Activated T-cell treated with anti-CD3 and anti-CD28 coated beads, Interleukin-2, amount 50 U/mL, for 24 hours (primary cell): ENCODE data around the gene POLR3C.

Experiments used
- DNase-seq: peaks from one replicate; pipeline ENCODE4 v3.0.0-alpha.2; 2020
- H3K27ac Mint-ChIP-seq: 2 replicates; pipeline ENCODE4 v1.8.0; 2020; ENCODE audit warnings: mild to moderate bottlenecking, mixed read lengths
- H3K27me3 Mint-ChIP-seq: 2 replicates; pipeline ENCODE4 v1.8.0; 2020; ENCODE audit warnings: mixed read lengths
- H3K36me3 Mint-ChIP-seq: 2 replicates; pipeline ENCODE4 v1.8.0; 2020; ENCODE audit warnings: low read depth, mixed read lengths
- H3K4me1 Mint-ChIP-seq: 2 replicates; pipeline ENCODE4 v1.8.0; 2020; ENCODE audit warnings: low read depth, mixed read lengths
- H3K4me3 Mint-ChIP-seq: 2 replicates; pipeline ENCODE4 v1.8.0; 2020; ENCODE audit warnings: mild to moderate bottlenecking, moderate library complexity, mixed read lengths
- H3K9me3 Mint-ChIP-seq: 2 replicates; pipeline ENCODE4 v1.8.0; 2020; ENCODE audit warnings: mixed read lengths

The POLR3C gene

GRCh38 chr1:145871994-145872924 is 48.3 kb downstream of the POLR3C start:
- Mint-ChIP-seq H3K9me3 (no peaks in the 10 kb centered on the region), H3K36me3 (no peaks in the 10 kb centered on the region), H3K4me3 (peak overlapping the region; percentile 68), H3K4me1 (peaks cover 17% of the 10 kb centered on the region), H3K27ac (peak overlapping the region; percentile 69), H3K27me3 (peaks cover 9% of the 10 kb centered on the region)
- DNase-seq: peak; percentile 69

GRCh38 chr1:145874646-145875045 is 50.6 kb downstream of the POLR3C start:
- Mint-ChIP-seq H3K4me1 (peaks cover 17% of the 10 kb centered on the region), H3K36me3 (no peaks in the 10 kb centered on the region), H3K9me3 (no peaks in the 10 kb centered on the region), H3K4me3 (no peak overlapping the region), H3K27ac (no peak overlapping the region), H3K27me3 (peaks cover 9% of the 10 kb centered on the region)
- no peak for DNase-seq

- Mint-ChIP-seq H3K36me3 (no peaks in the 10 kb centered on the region), H3K9me3 (no peaks in the 10 kb centered on the region), H3K27me3 (peaks cover 5% of the 10 kb centered on the region), H3K4me3 (no peak overlapping the region), H3K27ac (no peak overlapping the region), H3K4me1 (peaks cover under 1% of the 10 kb centered on the region)
- DNase-seq: no peak
Measured at GRCh38 chr1:145877923-145878486, 54.0 kb downstream of the POLR3C start.

GRCh38 chr1:145878724-145879123 is 54.7 kb downstream of the POLR3C start:
- H3K4me3 Mint-ChIP-seq: no peak overlapping the region
- peaks cover 8% of the 10 kb centered on the region for H3K27me3 Mint-ChIP-seq
- H3K9me3 Mint-ChIP-seq: no peaks in the 10 kb centered on the region
- no peak overlapping the region for H3K27ac Mint-ChIP-seq
- H3K36me3 Mint-ChIP-seq: no peaks in the 10 kb centered on the region
- no peaks in the 10 kb centered on the region for H3K4me1 Mint-ChIP-seq
- no peak for DNase-seq

- H3K9me3 Mint-ChIP-seq: no peaks in the 10 kb centered on the region
- no peaks in the 10 kb centered on the region for H3K36me3 Mint-ChIP-seq
- H3K4me1 Mint-ChIP-seq: peaks cover 3% of the 10 kb centered on the region
- DNase-seq: no peak
- H3K4me3 Mint-ChIP-seq: no peak overlapping the region
- no peak overlapping the region for H3K27ac Mint-ChIP-seq
- H3K27me3 Mint-ChIP-seq: peaks cover 19% of the 10 kb centered on the region
Measured at GRCh38 chr1:145879775-145880174, 55.8 kb downstream of the POLR3C start.

GRCh38 chr1:145884675-145885074 is 60.7 kb downstream of the POLR3C start:
- no peaks in the 10 kb centered on the region for H3K9me3 Mint-ChIP-seq

GRCh38 chr1:145885738-145886287 is 61.8 kb downstream of the POLR3C start, which contains the start of gene ANKRD35:
Gene ANKRD35, minus strand, starts transcription at chr1:145885866. Its CDS starts 108 bp downstream, at chr1:145885758.
- Mint-ChIP-seq H3K9me3 (no peaks in the 10 kb centered on the region), H3K4me3 (peak within 1 kb of the TSS; percentile 83), H3K4me1 (peaks cover 20% of the 10 kb centered on the region), H3K27ac (no peak within 1 kb of the TSS), H3K27me3 (peaks cover 25% of the 10 kb centered on the region), H3K36me3 (no peaks in the 10 kb centered on the region)
- DNase-seq: peak; percentile 94

More at GRCh38 chr1:145884675-145885074, 60.7 kb downstream of the POLR3C start:
- no peak overlapping the region for H3K27ac Mint-ChIP-seq
- peak overlapping the region; percentile 83 for H3K4me3 Mint-ChIP-seq
- DNase-seq: no peak
- peaks cover 25% of the 10 kb centered on the region for H3K27me3 Mint-ChIP-seq
- peaks cover 20% of the 10 kb centered on the region for H3K4me1 Mint-ChIP-seq
- no peaks in the 10 kb centered on the region for H3K36me3 Mint-ChIP-seq

- no peak overlapping the region for H3K27ac Mint-ChIP-seq
Measured at GRCh38 chr1:145886390-145886789, 62.4 kb downstream of the POLR3C start.

GRCh38 chr1:145886816-145887215 is 62.8 kb downstream of the POLR3C start:
- Mint-ChIP-seq H3K27ac (no peak overlapping the region), H3K4me3 (peak overlapping the region; percentile 55), H3K4me1 (peaks cover 20% of the 10 kb centered on the region), H3K9me3 (no peaks in the 10 kb centered on the region), H3K27me3 (peaks cover 25% of the 10 kb centered on the region), H3K36me3 (no peaks in the 10 kb centered on the region)
- no peak for DNase-seq

More at GRCh38 chr1:145886390-145886789, 62.4 kb downstream of the POLR3C start:
- H3K4me1 Mint-ChIP-seq: peaks cover 20% of the 10 kb centered on the region
- no peaks in the 10 kb centered on the region for H3K9me3 Mint-ChIP-seq
- no peak for DNase-seq
- H3K36me3 Mint-ChIP-seq: no peaks in the 10 kb centered on the region
- peak overlapping the region; percentile 83 for H3K4me3 Mint-ChIP-seq
- H3K27me3 Mint-ChIP-seq: peaks cover 25% of the 10 kb centered on the region

- Mint-ChIP-seq H3K4me3 (no peak overlapping the region), H3K27ac (no peak overlapping the region), H3K27me3 (peaks cover 24% of the 10 kb centered on the region), H3K9me3 (no peaks in the 10 kb centered on the region), H3K36me3 (no peaks in the 10 kb centered on the region), H3K4me1 (peaks cover 20% of the 10 kb centered on the region)
- DNase-seq: no peak
Measured at GRCh38 chr1:145887631-145888030, 63.6 kb downstream of the POLR3C start.

- H3K27ac Mint-ChIP-seq: no peak overlapping the region
- H3K27me3 Mint-ChIP-seq: peaks cover 7% of the 10 kb centered on the region
- no peak for DNase-seq
- H3K4me3 Mint-ChIP-seq: no peak overlapping the region
- no peaks in the 10 kb centered on the region for H3K36me3 Mint-ChIP-seq
- peaks cover 18% of the 10 kb centered on the region for H3K4me1 Mint-ChIP-seq
- no peaks in the 10 kb centered on the region for H3K9me3 Mint-ChIP-seq
Measured at GRCh38 chr1:145889722-145890121, 65.7 kb downstream of the POLR3C start.

GRCh38 chr1:145891143-145891542 is 67.1 kb downstream of the POLR3C start:
- no peak overlapping the region for H3K27ac Mint-ChIP-seq
- DNase-seq: no peak
- no peaks in the 10 kb centered on the region for H3K27me3 Mint-ChIP-seq
- peaks cover 7% of the 10 kb centered on the region for H3K4me1 Mint-ChIP-seq
- H3K4me3 Mint-ChIP-seq: no peak overlapping the region
- no peaks in the 10 kb centered on the region for H3K36me3 Mint-ChIP-seq
- H3K9me3 Mint-ChIP-seq: no peaks in the 10 kb centered on the region

- H3K9me3 Mint-ChIP-seq: no peaks in the 10 kb centered on the region
- H3K36me3 Mint-ChIP-seq: no peaks in the 10 kb centered on the region
- peak; percentile 69 for DNase-seq
- no peak overlapping the region for H3K27ac Mint-ChIP-seq
- no peak overlapping the region for H3K4me3 Mint-ChIP-seq
- H3K4me1 Mint-ChIP-seq: peaks cover 1% of the 10 kb centered on the region
- H3K27me3 Mint-ChIP-seq: no peaks in the 10 kb centered on the region
Measured at GRCh38 chr1:145891587-145892485, 67.8 kb downstream of the POLR3C start.

GRCh38 chr1:145892486-145893087 is 68.6 kb downstream of the POLR3C start:
- H3K9me3 Mint-ChIP-seq: no peaks in the 10 kb centered on the region
- DNase-seq: no peak
- no peaks in the 10 kb centered on the region for H3K27me3 Mint-ChIP-seq
- no peaks in the 10 kb centered on the region for H3K36me3 Mint-ChIP-seq
- no peak overlapping the region for H3K27ac Mint-ChIP-seq
- H3K4me1 Mint-ChIP-seq: no peaks in the 10 kb centered on the region
- no peak overlapping the region for H3K4me3 Mint-ChIP-seq
